ENCODE results near the gene TRABD2A.

GRCh38 chr2:84781942-84782716 is 98.8 kb downstream of the TRABD2A start:
- TF ChIP-seq, protein P1, sequence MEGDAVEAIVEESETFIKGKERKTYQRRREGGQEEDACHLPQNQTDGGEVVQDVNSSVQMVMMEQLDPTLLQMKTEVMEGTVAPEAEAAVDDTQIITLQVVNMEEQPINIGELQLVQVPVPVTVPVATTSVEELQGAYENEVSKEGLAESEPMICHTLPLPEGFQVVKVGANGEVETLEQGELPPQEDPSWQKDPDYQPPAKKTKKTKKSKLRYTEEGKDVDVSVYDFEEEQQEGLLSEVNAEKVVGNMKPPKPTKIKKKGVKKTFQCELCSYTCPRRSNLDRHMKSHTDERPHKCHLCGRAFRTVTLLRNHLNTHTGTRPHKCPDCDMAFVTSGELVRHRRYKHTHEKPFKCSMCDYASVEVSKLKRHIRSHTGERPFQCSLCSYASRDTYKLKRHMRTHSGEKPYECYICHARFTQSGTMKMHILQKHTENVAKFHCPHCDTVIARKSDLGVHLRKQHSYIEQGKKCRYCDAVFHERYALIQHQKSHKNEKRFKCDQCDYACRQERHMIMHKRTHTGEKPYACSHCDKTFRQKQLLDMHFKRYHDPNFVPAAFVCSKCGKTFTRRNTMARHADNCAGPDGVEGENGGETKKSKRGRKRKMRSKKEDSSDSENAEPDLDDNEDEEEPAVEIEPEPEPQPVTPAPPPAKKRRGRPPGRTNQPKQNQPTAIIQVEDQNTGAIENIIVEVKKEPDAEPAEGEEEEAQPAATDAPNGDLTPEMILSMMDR (IDR thresholded peaks at IDR 0.05), result no peak
- no peak for TF ChIP-seq POLR2A (IDR thresholded peaks at IDR 0.05)
- TF ChIP-seq EP300 (IDR thresholded peaks at IDR 0.05), result no peak
